ENCODE data around the gene GALNT10.

The GALNT10 gene

GRCh38 chr5:154370119-154370518 lies 179.6 kb downstream of the GALNT10 start:
- TF ChIP-seq, protein P1, sequence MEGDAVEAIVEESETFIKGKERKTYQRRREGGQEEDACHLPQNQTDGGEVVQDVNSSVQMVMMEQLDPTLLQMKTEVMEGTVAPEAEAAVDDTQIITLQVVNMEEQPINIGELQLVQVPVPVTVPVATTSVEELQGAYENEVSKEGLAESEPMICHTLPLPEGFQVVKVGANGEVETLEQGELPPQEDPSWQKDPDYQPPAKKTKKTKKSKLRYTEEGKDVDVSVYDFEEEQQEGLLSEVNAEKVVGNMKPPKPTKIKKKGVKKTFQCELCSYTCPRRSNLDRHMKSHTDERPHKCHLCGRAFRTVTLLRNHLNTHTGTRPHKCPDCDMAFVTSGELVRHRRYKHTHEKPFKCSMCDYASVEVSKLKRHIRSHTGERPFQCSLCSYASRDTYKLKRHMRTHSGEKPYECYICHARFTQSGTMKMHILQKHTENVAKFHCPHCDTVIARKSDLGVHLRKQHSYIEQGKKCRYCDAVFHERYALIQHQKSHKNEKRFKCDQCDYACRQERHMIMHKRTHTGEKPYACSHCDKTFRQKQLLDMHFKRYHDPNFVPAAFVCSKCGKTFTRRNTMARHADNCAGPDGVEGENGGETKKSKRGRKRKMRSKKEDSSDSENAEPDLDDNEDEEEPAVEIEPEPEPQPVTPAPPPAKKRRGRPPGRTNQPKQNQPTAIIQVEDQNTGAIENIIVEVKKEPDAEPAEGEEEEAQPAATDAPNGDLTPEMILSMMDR (IDR thresholded peaks at IDR 0.05; ENCODE audit: low read depth, low read length) = no peak
- DNase-seq (ENCODE audit: extremely low read depth, low read depth) = no peak

GRCh38 chr5:154370813-154371212 lies 180.3 kb downstream of the GALNT10 start:
- TF ChIP-seq, protein P1 (IDR thresholded peaks at IDR 0.05; ENCODE audit: low read depth, low read length) = no peak
- DNase-seq (ENCODE audit: extremely low read depth, low read depth) = no peak

DNA sequence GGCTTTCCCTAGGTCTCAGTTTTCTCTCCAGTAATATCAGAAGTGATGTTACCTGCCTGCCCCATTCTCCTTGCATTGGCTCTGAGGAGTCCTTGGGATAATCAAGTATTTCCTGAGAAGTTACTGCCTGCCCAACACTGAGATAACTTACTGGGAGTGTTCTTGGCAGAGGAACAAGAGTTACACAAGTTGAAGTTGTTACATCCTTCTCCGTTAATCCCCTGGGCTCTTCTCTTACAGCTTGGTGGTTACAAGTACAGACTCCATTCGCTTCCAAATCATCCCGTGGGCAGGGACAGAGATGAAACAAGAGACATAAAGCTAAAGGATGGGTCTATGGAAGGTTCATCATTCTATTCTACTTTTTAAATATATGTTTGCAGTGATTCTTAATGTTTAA lies 181.2 kb downstream of the GALNT10 start:
- TF ChIP-seq, protein P1 (IDR thresholded peaks at IDR 0.05; ENCODE audit: low read depth, low read length) = no peak
- peak; percentile 82 for DNase-seq (ENCODE audit: extremely low read depth, low read depth)

- no peak for DNase-seq (ENCODE audit: extremely low read depth, low read depth)
- TF ChIP-seq, protein P1 (IDR thresholded peaks at IDR 0.05; ENCODE audit: low read depth, low read length) = no peak
Measured at GRCh38 chr5:154372661-154373060, 182.1 kb downstream of the GALNT10 start.

- no peak for DNase-seq (ENCODE audit: extremely low read depth, low read depth)
- TF ChIP-seq, protein P1 (IDR thresholded peaks at IDR 0.05; ENCODE audit: low read depth, low read length) = no peak
Measured at GRCh38 chr5:154373326-154373725, 182.8 kb downstream of the GALNT10 start.

DNA sequence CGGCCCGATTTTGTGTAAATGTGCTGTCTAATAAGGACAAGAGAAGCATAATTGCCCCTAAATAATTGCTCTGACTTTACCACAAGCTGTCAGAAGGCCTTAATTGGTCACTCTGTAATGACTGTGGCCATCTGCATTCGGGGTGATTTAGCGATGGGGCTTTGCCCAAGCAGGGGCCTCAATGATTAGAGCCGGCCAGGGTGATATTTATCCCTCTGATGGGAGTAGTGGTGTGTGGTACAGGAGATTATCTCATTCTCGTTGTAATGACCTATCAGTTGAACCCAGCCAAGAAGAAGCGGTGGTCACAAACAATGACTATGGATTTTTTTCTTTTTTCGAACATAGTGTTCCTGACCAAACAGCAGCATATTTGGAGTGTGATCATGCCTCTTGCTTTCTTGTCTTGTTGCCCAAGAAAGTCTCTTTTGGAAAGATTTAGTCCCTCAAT lies 183.2 kb downstream of the GALNT10 start:
- DNase-seq (ENCODE audit: extremely low read depth, low read depth) = no peak
- TF ChIP-seq, protein P1 (IDR thresholded peaks at IDR 0.05; ENCODE audit: low read depth, low read length) = no peak

DNA sequence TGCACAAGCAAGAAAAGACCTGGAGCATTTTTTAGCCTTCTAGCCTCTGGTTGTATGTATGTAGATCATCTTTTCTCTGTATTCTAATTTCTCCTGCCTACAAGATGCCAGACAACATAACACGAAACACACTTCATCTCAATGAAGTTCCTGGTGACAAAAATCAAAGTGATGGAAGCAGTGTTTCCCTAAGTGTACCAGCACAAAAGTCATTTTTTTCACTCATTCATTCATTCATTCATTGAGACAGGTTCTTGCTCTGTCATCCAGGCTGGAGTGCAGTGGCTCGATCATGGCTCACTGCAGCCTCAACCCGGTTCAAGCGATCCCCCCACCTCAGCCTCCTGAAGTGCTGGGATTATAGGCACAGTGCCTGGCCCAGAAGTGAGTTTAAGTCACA lies 183.7 kb downstream of the GALNT10 start:
- DNase-seq (ENCODE audit: extremely low read depth, low read depth) = no peak
- TF ChIP-seq, protein P1 (IDR thresholded peaks at IDR 0.05; ENCODE audit: low read depth, low read length) = no peak
